GM19397 (cell line): ENCODE measurements around the gene PELI2.

Source experiments
- ATAC-seq: cut with Tn5 transposase; IDR thresholded peaks from one replicate; pipeline ENCODE4 v1.9.1; 2021; ENCODE audit warnings: mild to moderate bottlenecking, moderate library complexity; ENCODE audit not compliant: unreplicated experiment

PELI2 gene

DNA sequence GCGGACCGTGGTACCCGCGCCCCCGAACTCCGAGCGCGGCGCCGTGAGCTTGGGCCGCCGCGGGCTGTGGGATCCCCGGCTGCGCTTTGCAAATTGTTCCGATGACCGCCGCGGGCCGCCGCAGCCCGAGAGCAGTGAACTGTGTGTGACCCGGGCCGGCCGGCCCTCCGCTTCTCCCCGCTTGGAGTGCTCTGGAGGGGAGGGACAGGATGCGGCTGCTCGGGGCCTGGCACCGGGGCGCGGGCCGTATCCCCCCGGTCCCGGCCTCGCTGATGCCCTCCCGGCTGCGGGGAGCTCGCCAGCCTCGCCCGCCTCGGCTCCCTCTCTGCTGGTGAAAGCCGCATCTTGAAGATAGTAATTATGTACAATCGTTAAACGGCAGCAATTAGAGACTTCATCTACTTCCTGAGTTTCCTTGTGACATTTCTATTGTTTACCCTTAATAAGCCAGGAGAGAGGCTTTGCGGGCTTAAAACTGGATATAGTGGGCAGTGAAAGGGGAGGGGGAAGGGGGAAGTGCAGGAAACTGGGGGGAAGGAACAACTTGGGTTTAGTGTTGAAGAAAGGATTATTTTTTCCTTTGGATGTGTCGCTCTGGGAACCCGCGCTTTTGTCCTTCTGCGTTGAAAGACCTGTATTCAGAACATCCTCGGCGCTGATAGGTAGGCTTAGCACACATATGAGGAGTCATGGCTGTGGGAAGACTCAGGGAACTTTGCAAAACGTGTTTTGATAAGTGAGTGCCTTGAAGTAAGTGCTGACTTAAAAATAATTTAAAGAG is 1.2 kb downstream of the PELI2 start:
- no peak for ATAC-seq

DNA sequence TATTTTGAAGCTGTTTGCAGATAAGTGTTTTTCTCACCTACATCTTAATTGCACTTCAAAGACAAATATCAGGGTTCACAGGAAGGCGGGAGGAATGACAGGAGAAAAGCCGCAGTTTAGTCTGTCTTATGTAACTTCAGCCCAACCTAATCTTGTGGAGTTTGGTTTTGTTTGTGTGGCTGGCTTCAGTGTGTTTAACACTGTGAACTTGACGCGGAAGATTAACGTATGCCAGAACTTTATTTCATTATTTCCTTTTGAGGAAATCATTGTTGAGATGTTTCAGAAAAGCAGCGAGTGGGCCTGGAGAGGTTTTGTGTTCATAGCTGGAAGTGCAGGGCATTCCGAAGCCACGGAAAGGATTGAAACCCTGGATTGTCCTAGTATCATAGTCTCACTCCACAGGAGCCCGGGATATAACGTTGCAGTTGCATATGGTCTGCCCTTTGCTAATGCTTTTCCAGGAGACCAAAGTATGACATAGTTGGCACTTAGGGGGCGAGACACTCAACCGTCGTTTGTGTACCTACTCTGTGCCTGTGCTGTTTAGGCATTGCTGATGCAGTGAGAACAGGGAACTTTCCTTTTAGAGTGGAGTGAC is 2.0 kb downstream of the PELI2 start:
- no peak for ATAC-seq

DNA sequence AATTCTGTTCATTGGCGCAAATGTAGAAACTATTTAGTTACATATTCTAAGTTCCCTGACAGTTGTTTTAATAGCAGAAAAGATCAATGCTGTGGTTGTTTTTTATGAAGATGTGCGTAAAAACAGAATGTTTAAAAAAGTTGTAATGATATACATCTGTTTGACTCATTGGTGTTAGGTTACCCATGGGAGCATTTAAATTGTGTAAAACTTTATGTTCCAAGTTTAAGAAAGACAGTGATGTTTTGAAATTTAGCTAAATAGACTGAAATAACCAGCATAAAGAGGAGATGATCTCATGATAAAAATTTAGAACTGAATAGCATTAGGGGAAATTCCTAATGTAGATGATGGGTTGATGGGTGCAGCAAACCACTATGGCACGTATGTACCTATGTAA is 3.6 kb downstream of the PELI2 start:
- no peak for ATAC-seq

DNA sequence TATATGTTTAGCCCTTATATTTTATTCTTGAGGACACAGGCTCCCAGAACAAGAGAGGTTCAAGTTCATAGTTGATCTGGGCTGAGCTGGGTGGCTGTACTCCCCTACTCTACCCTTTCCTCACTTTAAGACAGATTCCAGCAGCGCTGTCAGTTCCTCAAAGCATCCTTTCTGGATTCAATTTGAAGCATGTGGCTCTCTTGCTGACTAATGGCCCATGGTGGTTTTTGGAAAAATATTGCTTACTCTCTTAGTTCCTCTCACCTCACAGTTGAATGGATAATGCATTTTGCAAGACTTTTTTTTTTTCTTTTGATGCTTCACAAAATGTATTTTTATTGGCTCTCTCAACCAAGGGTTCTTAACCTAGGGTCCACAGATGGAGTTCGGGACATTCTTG is 4.1 kb downstream of the PELI2 start:
- ATAC-seq: no peak

DNA sequence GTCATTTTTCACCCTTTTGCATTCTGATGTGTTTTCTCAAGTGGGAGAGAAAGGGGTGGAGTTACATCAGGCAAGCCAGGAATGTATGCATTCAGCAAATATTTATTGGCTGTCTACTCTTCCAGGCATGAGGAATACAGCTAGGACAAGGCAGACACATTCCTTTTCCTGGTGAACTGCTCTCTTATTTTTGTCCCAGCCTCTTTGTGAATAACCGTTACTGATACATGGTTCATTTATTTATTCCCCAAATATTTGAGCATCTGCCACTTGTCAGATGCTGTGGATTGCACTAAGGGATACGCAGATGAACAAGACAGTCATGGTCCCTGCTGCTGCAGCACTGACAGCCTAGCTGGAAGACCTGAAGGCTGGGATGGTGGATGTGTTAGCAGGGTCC is 6.1 kb downstream of the PELI2 start:
- no peak for ATAC-seq

DNA sequence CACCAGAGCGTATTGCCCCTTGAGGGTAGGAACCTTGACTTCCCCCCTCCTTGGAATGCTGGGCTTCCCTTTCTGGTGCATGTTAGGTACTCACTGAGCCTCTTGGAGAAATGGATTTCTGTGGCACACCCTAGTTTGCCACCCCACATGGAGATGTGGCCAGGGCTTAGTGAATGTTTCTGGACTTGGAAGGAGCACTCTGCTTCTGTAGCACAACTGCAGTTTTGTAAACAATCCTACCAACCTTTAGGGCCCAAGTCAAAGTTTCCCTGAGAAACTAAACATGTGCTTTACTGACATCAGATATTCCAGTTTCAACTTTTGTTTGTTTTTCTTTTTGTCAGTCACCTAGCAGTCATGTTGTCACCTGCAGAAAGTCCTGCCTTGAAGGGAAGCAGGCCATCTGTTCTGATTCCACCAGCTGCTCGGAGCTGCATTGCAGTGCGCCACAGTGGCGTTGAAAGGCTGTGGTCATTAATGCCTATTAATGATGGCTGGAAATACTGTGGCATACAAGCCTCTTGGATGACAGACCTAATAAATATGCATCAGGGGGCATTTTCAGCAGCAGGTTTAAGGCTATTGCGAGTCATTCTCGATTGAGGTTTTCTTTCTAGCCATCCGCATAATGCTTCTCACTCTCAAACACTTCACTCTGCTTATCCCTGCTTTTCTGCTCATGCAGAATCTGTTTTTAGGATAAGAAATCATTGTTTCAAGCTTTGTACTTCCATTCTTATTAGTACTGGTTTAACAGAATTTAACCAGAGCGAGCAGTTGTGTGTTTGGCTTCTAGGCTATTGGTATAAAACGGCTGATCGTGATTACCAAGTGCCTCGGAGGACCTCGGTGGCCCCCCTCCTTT is 7.8 kb downstream of the PELI2 start:
- no peak for ATAC-seq

DNA sequence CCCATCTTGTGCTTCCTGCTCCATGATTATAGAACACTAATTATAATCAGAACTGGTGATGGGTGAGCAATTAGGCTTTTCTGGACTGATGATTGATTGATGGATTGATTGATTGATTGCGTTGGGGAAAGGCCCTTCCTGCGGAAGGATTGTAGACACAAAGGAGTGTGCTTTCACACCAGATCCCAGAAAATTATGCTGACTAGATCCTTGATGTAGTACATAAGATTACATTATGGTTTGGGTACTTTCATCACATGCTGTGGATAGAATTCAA is 8.4 kb downstream of the PELI2 start:
- ATAC-seq: no peak

DNA sequence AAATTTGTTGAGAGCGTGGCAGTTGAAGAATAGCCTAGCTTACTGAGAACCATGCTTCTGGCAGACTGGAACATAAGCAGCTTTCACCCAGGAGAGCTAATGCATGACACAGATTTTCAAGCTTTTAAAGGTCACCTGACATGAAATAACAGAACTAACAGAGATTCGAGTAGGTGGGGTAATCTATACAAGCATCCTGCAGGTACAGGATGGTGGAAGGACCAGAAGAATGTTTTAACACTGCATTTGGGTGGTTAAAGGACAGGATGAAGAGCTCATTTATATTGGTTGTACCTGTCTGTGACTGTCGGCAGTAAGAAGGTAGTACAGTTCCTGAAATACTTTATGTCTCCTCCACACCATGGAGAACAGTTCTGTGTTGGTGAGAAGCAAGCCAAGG is 8.9 kb downstream of the PELI2 start:
- ATAC-seq: no peak

DNA sequence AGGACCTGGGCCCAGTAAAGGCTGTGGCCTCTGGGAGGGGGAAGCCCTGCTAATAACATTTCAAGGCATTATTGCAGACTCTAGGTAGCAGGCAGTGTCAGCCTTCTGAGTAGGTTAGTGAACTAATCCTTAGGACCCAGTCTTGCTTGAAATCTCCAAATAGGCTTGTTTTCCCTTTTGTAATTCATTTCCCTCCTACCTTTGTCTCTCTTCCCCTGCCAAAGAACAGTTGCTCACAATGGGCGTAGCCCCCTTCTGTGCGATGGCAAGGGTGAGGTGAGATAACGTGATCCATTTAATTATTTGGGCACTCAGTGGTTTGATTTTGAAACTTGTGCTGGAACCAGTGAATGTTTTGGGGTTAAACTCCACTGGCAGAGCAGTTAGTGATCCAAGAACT is 10.9 kb downstream of the PELI2 start:
- ATAC-seq: no peak

DNA sequence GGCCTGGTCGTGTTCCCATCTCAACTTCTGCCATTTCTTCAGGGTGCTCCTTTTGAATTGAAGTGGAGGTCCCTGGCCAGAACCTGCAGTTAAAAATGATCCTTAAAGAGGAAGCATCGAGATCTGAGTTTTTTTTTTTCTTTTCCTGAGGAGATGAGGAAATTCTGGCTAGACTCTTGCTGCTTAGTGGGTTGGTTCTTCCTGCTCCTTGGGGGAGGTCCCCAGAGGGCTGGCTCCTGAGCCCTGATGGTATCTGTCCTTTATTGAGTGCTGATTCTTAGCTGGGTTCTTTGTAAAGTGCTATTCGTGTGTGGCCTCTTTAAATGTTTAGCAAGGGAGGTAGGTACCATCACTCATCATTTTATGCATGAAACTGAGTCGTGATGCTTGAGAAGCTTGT is 11.7 kb downstream of the PELI2 start:
- no peak for ATAC-seq

DNA sequence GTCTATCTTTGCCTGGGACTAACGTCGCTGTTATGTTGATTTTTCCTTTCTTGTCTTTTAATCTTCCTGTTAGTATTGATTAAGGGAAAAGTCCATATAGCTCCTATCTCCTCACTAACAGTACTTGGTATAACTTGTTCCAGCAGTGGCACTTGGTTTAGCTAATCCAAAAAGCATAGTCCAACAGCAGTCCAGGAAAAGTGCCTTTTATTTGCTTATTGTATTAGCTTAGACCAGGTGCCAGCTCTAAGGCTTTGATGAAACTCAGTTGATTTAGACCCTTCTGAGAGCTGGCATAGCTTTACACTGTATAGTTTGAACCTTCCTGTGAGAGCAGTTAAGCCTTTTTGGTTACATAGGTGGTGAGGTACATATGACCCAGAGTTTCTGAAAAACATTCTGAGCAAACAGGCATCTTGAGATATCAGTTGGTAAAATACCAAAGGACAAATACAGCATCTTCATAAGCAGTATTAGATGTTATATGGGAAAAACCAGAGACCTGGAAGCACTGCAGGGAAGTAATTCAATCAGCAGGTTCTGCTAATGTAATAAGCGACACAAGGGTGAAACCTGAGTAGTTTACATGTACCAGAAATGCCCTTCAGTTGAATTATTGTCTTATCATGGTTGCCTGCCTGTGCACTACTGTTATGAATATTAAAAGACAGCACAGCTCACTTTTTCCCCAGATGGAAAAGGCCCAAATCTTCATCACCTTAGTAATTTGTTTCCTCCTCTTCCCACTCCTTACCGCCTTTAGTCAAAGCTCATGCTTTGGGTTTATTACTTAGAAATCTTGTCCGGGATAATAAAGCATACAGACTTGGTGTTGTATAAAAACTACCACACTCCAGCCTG is 13.0 kb downstream of the PELI2 start:
- ATAC-seq: no peak

DNA sequence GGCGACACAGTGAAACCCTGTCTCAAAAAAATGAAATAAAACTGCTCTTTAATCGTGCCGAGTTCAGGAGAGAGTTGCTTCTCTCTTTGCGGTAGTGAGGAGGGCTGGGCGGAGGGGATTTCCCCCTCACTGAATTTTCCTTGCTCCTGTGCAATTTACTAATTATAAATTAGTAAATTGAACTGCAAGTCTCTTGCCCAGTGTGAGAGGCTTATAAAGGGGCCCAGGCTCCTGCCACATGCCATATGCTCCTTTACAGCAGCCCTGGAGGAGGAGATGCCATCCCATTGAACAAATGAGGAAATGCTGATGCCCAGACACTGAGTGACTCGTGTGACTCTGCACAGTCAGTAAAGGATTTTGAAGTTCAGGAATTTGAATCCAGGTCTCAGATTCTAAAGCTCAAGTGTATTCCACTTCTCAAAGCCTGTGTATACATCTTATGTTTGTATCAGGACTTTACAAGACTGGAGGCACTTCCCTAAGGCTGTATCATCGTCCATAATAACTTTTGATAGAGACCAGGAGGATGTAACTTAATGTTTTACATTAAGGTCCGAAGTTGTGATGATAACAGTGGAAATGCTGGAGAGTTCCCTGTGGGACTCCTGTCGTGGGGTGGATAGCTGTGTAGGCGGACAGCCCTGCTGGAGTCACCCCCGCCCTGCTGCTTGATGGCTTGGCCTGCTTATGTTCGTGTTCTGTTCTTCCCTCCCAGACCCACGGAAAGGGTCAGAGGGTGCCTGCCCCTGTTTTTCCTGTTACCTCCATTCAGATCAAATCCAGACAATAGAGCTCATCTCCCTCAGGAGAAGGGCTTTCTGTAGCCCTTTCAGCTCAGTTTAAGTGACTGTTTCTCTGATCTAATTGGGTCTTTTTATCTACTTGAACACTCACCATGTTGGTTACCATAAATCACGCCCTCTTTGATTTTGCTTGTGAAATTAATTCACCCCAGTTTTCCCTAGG is 13.9 kb downstream of the PELI2 start:
- no peak for ATAC-seq

DNA sequence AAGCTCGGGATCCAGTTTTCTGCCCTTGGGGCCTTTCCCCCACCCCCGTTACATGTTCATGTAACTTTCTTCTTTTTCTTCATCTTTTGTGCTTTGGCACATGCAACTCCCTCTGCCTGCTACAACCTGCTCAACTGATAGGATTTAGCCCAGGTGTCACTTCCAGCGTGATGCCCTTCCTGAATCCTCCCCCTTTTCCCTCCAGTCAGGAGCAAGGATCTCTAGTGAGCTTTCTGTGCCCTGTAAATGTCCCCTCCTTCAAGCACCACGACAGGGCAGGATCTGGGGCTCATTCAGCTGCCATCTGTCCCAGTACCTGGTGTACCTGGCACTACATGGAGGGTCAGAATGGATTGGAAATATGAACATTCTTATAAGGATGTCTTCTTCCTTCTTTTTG is 15.3 kb downstream of the PELI2 start:
- ATAC-seq: no peak

DNA sequence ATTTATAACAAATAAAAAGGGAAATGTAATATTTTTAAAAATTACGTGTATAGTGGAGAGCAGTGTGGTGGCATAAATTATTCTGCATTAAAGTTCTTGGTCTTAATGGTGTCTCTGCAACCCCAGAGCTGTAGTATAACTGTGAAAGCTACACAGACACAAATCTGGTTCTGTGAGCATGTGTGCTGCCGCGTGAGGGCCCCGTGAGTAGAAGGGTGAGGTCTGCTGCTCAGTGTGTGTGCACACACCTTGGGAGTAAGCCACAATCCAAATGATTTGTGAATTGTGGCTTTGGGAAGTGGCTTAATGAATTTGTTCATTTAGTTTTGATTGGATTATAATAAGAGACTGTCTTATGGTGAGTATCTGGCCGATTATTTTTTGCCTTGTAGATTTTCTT is 16.8 kb downstream of the PELI2 start:
- ATAC-seq: no peak

DNA sequence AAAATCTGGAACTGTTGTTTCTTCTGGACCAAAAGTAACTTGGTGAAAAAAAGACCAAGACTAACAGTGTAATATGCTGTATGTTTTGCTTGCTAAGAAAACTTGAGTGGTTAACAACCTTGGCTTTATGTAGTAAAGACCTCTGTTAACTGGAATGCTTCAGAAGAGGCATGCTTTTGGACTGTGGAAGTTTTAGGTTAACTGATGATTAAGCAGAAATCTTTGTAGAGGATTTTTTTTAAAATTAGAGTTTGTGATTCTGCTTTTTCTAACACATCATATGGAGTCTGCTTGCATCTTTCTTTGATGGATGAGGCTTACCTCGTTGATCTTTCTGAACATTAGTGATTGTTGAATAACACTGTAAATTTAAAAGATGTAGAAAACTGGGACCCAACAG is 17.5 kb downstream of the PELI2 start:
- ATAC-seq: no peak

DNA sequence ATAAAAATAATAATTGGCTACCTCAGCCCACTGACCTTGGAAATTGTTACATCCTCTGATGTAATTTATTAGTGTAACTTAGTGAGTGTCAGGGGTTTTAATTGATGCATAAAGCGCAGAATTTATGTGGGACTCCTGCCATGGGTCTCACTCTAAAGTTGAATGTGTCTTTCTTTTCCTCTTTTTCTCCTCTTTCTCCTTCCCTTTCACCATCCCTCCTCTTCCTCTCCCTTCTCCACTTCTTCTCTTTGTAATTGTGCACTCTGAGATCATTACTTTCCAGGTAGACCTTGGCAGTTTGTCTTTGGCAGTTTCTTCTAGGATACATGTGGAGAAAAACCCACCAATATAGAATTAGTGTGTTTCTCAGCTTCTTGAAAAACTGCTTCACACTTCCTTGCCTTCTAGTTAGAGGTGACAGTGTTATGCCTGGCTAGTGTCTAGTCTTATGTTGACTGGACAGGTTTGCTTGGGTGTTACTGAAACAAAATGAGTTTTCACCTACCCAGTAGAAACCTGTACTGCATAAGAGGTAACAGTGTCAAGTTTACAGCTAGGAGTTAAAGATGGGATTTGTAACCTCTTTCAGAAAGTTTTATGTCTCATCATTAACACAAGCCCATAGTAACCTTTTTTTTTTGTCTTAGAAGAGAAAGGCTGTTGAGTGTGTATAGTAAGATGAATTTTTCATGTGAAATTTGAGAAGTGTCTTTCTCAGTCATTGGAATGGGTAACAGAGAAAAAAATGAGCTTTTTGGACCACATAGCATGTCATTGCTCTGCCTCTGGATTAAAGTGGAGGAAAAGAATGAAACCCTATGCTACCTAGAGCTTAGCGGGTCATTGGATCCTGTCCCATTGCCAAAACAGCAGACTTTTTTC is 18.6 kb downstream of the PELI2 start:
- ATAC-seq: no peak

DNA sequence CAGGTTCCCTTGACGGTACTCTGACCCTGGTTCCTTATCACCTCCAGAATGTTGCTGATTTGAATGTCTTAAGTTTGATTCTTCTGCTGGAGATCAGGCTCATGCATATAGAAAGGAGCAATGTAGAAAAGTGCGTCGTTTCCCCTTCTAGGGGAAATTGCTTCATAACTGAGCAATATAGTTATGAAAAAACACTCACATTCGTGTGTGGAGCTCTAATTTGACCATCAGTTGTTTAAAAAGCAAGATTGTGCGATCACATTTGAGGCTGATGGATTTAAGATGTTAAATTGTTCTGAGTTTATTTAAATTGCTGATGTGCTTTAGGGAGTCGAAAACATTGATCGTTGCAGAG is 19.2 kb downstream of the PELI2 start:
- no peak for ATAC-seq

DNA sequence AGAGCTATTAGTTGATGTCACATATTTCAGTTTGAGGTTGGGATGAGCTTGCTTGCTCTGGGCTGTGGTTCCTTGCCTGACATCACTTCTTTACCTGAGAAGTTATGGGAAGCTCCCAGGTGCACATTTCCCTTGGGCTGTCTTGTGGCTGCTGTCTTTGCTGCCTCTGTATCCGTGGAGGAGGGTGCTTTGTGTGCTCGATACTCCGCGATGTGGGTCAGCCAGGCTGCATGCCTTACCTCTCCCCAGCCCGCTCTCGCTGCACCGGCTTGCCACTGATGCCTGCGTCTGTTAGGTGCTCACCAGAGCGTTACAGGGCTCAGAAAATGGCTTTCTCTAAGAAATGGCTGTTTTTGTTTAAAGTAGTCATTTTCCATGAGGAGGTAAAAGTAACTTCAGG is 19.6 kb downstream of the PELI2 start:
- no peak for ATAC-seq

DNA sequence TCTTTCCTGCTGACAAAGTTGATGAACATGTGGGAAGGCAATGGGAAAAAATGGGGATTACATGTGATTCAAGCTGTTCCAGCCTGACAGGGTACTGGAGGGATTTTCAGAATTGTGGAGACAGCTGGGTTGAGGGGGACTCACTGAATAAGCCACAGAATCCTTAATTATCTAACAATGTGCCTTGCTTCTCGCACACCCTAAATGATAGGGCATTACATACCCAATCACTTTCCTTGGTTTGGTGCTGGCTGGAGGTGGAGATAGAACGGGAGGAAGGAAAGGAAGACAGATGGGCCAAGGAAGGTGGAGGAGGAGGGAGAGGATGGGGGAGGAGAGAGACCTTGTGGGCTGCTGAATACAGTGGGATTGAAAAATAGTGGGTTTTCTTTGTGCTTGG is 20.7 kb downstream of the PELI2 start:
- no peak for ATAC-seq
